GM21360 (cell line): ENCODE data around the gene LEO1.
A peak's percentile ranks its signal among the peaks of the same experiment; 100 is the strongest.

ENCODE experiments used
- ATAC-seq: cut with Tn5 transposase; IDR thresholded peaks from one replicate; pipeline ENCODE4 v1.9.1; 2021; ENCODE audit warnings: mild to moderate bottlenecking, moderate library complexity; ENCODE audit not compliant: unreplicated experiment

The LEO1 gene

GRCh38 chr15:51971375-51972133 is at the start of gene LEO1:
LEO1 (minus strand) TSS chr15:51971778; CDS start chr15:51971745, 33 bp downstream.
- ATAC-seq = peak; percentile 79

- ATAC-seq = no peak
Observed at GRCh38 chr15:52021128-52021671, 49.6 kb upstream of the LEO1 start.

- ATAC-seq = no peak
Observed at GRCh38 chr15:52020221-52021085, 48.9 kb upstream of the LEO1 start.

- peak; percentile 48 for ATAC-seq
Observed at GRCh38 chr15:52019394-52020220, 48.0 kb upstream of the LEO1 start.

- ATAC-seq = peak; percentile 60
Observed at GRCh38 chr15:52018693-52019393, 47.3 kb upstream of the LEO1 start, which contains the start of gene MAPK6. MAPK6 (plus strand) TSS chr15:52019219; CDS start chr15:52046461, 27,242 bp downstream.

- ATAC-seq = no peak
Observed at GRCh38 chr15:52018244-52018643, 46.7 kb upstream of the LEO1 start.

- ATAC-seq = no peak
Observed at GRCh38 chr15:52016316-52016715, 44.7 kb upstream of the LEO1 start.

GRCh38 chr15:52014616-52015015 is 43.0 kb upstream of the LEO1 start:
- no peak for ATAC-seq

GRCh38 chr15:52013151-52013791 is 41.7 kb upstream of the LEO1 start:
- ATAC-seq = no peak

- no peak for ATAC-seq
Observed at GRCh38 chr15:52012210-52012609, 40.6 kb upstream of the LEO1 start.

- no peak for ATAC-seq
Observed at GRCh38 chr15:52011711-52012144, 40.1 kb upstream of the LEO1 start.

- no peak for ATAC-seq
Observed at GRCh38 chr15:52010633-52011595, 39.3 kb upstream of the LEO1 start.

- no peak for ATAC-seq
Observed at GRCh38 chr15:52008698-52009434, 37.3 kb upstream of the LEO1 start.

GRCh38 chr15:52008359-52008697 is 36.8 kb upstream of the LEO1 start:
- ATAC-seq = no peak

GRCh38 chr15:52006702-52007340 is 35.2 kb upstream of the LEO1 start:
- peak; percentile 28 for ATAC-seq

GRCh38 chr15:52005748-52006701 is 34.4 kb upstream of the LEO1 start:
- ATAC-seq = peak; percentile 71
